GM18507 (cell line): ENCODE data around the gene NCKAP5L.
A peak's percentile ranks its signal among the peaks of the same experiment; 100 is the strongest.
"Not testable (repeated sequence)": the region's sequence is repeated elsewhere in the genome, so short reads cannot be mapped to it uniquely, and the experiment has no call there.

Source experiments
- DNase-seq: peaks from one replicate; pipeline ENCODE4 v3.0.0; 2011; ENCODE audit warnings: low read depth; ENCODE audit not compliant: insufficient read length; ENCODE audit errors: extremely low spot score
- FAIRE-seq: peaks from 2 replicates; lab custom pipeline; 2011; peaks lifted over from hg19 to GRCh38; lab: Jason Lieb, UNC

NCKAP5L gene

GRCh38 chr12:49828133-49829091, at the start of gene NCKAP5L:
Gene NCKAP5L (minus strand): TSS chr12:49828413. CDS start chr12:49804044, 24,369 bp downstream.
- DNase-seq (peak; percentile 97), FAIRE-seq (peak; percentile 98)

- no peak for FAIRE-seq
- no peak for DNase-seq
Measured at GRCh38 chr12:49877066-49877465, 48.9 kb upstream of the NCKAP5L start.

- FAIRE-seq (no peak), DNase-seq (no peak)
Measured at GRCh38 chr12:49876070-49876469, 47.9 kb upstream of the NCKAP5L start.

GRCh38 chr12:49875115-49875720, 47.0 kb upstream of the NCKAP5L start:
- DNase-seq, result no peak
- FAIRE-seq, result no peak

- FAIRE-seq (no peak), DNase-seq (no peak)
Measured at GRCh38 chr12:49874142-49874897, 46.1 kb upstream of the NCKAP5L start.

DNA sequence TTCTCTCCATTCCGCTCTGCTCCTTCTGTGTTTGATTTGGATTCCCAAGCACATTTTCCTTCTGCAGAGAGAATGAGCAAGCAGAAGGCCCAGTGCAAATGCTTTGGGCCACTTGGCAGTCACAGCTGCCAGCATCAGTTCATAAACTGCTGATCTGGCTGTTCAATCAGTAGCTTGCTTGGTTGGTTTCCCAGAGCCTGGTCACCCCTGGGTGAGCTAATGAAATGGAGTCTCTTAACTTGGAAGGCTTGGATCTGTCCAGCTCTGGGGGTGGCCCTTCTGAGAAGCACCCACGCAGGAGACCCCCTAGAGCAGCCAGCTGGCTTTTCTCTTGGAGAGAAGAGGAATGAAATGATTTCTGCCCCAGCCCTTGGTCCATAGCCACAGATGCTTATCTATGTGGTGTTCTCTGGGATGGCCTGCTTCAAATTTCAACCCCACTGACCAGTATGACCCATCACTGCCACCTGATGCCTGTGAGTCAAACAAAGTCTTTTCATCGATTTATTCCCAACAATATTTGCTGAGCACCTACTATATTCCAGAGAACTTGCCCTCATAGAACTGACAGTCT, 45.2 kb upstream of the NCKAP5L start:
- DNase-seq (no peak), FAIRE-seq (no peak)

DNA sequence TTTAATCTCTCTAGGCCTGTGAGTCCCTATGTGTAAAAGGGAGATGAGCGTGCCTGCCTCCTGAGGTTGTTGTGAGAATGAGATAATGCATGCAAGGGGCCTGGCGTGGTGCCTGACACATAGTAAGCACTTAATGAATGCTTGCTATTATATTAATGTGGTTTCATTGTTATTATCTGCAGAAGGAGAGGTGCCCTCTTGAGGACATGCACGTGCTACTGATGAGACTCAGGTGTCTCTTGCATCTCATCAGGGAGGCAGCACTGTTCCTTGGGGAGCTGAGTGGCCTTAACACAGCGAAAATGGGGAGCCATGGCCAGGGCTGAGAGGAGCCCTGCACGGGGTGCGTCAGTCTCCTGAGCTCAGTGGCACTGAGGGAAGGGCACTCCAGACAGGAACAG, 44.6 kb upstream of the NCKAP5L start:
- DNase-seq, result no peak
- no peak for FAIRE-seq

DNA sequence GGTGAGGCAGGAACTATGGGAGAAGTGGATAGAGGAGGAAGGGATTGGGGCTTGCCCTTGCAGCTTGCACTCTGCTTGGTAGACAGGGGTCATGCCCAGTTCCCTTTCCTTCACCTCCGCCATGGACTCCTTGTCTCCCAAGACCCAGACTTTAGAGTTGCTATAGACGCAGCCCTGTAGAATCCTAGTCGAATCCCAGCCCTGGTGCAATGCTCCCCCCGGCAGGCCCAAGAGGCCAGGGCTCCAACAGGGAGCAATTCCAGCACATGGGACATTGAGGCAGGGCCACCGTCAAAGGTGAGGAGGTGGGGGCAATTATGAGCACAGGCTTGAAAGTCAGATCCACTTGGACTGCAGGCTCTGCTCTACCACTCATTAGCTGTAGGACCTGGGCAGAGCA, 44.2 kb upstream of the NCKAP5L start:
- DNase-seq (no peak), FAIRE-seq (no peak)

DNA sequence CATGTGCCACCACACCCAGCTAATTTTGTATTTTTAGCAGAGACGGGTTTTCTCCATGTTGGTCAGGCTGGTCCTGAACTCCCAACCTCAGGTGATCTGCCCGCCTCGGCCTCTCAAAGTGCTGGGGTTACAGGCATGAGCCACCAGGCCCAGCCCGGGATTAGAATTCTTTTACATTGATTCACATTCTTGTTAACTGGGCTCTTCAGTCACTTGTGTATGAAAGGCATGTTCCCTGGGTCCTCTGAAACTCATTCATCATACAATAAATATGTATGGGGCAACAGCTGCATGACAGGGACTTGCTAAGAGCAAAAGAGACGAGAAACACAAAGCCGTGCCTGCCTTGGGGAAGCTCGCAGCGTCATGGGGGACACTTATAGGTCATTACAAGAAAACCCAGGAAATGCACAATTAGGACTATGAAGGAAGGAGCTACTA, 43.6 kb upstream of the NCKAP5L start:
- FAIRE-seq, DNase-seq: not testable (repeated sequence)

GRCh38 chr12:49871263-49871561, 43.0 kb upstream of the NCKAP5L start:
- FAIRE-seq (no peak), DNase-seq (no peak)

DNA sequence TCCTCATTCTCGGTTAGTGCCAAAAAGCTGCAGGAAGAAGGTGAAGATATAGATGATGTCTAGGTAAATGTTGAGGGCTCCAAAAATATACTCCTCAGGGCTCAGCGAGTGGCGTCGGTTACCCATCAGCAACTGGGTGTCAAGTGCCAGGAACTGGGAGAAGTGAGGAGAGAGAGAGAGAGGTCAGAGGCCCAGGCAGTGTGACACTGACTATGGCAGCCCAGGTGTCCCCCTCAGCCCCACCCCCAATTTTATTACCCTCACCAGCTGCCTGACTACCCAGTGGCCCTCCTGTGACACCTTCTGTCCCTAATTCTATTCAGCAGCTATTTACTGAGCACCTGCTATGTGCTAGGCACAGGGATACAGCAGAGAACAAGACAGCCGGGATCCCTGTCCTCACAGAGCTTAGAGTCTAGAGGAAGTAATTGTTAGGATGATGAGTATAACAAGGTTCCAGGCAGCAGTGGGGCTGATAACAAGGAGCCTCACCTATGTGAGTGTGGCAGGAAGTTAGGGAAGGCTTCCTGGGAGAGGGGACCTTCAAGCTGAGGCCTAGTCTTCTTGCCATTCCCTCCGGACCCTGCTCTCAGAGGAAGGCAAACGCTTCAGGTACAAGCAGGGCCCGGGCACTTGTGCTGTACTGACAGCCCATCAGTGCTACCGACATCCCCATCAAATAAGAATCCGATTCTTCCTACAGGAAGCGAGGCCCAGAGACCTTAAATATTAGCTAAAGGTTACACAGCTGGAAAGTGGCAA, 42.5 kb upstream of the NCKAP5L start:
- DNase-seq (no peak), FAIRE-seq (no peak)

GRCh38 chr12:49869816-49870500, 41.7 kb upstream of the NCKAP5L start:
- FAIRE-seq (no peak), DNase-seq (no peak)

DNA sequence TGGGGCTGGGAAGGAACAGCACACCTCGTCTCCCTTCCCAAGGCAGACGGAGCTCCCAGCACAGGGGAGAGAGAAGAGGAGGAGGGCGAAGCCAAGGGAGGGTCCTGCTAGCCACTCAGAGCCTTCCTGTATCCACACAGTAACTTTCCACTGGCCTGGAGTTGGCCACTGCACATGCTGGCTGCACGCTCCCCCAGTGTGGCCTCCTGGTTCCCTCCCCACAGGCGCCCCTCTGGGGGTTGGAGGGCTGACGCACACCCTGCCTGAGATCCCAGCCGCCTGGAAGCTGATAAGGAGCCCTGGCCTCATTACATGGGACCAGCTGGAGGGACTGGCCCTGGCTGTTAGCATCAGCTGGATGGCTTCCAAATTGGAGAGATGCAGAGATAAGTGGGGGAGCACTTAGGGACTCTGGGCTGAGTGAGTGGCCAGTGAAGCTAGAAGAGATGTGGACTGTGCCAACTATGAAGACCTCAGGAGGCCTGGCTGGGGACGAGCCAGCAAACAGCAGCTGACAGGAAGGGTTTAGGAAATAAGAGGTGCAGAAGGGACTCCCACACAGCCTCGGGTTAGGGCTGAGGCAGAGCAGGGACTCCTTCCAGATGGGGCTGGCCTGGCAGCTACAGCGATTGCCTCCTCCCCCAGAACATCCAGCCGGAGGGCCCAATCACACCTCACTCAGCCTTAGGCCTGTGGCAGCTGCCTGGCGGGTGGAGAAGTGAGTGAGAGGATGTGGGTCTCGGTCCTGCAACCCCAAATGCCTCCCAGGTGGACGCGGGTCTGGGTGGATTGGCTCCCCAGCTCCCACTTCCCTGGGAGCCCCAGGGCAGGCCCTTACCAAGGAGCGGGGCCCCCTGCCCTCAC, 41.0 kb upstream of the NCKAP5L start:
- FAIRE-seq (no peak), DNase-seq (no peak)

GRCh38 chr12:49868449-49868848, 40.2 kb upstream of the NCKAP5L start:
- FAIRE-seq, result no peak
- no peak for DNase-seq

DNA sequence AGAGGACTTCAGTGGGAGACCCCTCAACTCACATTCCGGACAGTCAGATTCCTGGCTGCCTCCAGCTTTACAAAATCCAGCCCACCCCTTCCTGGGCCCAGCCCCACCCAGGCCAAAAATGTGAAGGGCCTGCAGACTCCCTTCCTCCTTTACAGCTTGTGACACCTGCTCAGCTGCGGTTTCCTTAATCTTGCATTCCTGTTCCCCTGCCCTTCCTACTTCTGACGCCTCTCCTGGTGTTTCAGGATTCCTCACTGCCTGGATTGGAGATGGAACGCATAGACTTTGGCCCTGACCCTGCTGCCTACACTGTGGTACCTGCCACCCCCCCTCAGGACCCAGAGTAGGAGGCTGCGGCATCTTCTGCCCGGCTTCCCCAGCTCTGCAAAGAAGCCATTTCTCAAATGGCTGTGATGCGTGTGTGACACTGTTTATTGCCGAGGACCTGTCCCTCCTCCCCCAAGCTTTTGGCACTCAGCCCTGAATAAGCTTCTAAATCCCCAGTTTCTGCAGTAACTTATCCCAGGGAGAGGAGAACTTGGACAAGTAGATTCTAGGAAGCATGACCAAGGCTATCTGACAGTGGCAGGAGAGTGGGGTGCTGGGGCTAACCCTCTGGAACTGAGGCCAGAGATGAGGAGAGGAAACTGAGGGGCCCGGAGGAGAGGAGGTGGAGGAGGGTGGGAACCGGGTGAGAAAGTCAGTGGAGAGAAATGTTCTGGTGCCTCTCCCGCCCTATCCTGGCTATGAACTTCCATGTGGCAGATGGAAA, 39.5 kb upstream of the NCKAP5L start:
- DNase-seq (no peak), FAIRE-seq (no peak)

DNA sequence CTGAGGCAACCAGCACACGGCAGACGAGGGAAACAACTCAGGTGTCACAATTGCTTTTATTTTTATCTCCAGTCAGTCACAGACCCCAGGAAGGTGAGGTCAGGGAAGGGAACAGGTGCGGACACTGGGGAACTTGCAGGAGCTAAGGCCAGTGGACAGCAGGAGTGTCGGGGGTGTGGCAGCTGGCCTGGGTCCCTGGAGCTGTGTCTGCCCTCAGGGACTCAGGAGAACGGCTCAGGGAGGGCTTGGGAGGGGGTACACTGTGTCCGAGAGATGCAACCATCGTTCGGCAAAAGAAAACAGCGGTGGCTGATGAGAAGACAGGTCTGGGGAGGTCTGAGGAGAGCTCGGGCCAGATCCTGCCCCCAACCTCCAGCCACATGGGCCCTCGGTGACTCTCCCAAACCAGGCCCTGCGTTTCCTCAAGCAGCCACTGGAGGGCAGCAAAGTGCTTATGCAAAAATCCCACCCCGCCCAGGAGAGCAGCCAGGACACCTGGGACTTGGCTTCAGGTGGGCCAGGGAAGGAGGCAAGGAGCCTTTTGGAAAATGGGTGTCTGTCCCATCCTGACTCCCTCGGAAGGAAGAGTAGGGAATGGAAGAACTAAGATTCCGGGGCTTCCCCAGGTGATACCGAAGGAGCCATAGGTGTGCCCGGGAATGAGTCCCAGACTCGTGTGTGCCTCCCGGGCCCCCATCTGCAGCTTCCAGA, 38.8 kb upstream of the NCKAP5L start:
- DNase-seq (peak; percentile 82), FAIRE-seq (peak; percentile 76)

DNA sequence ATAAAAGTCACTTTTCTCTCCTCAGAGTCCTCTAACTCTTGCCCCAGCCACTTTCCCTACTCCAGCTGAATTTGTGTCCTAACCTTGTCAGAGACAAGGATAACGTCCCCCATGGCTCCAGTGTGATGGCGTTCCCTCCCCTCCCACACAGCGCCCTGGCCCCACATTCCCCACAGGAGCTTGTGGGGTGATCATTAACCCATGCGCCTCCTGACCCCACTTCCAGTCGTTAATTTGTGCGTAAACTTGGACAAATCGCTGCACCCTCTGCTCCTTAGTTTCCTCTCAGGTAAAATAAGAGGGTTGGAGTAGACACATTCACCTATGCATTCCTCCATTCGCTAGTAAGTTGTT, 37.5 kb upstream of the NCKAP5L start:
- DNase-seq (no peak), FAIRE-seq (no peak)
